ENCODE measurements around the gene LRRC36.

LRRC36 gene

GRCh38 chr16:67396159-67397035 lies 69.8 kb downstream of the LRRC36 start:
- H3K4me1 ChIP-seq (ENCODE audit: control insufficient read depth, insufficient read depth, low read length) = peaks cover 64% of the 10 kb centered on the region
- H3K4me3 ChIP-seq (ENCODE audit: insufficient read depth, low read depth, low read length) = peak overlapping the region; percentile 2
- no peaks in the 10 kb centered on the region for H3K9me3 ChIP-seq (ENCODE audit: control insufficient read depth, low read length)
- WGBS, 2 experiments = 15 to 17% methylated on average over 31 of the region's 31 CpGs
- H3K36me3 ChIP-seq (ENCODE audit: control insufficient read depth, insufficient read depth, low read length) = no peaks in the 10 kb centered on the region
- H3K27ac ChIP-seq (ENCODE audit: insufficient read depth, low read depth, low read length, poor library complexity, severe bottlenecking) = peak overlapping the region; percentile 86
- H3K27me3 ChIP-seq (ENCODE audit: control insufficient read depth, insufficient read depth, low read length, poor library complexity, severe bottlenecking) = peaks cover 45% of the 10 kb centered on the region

DNA sequence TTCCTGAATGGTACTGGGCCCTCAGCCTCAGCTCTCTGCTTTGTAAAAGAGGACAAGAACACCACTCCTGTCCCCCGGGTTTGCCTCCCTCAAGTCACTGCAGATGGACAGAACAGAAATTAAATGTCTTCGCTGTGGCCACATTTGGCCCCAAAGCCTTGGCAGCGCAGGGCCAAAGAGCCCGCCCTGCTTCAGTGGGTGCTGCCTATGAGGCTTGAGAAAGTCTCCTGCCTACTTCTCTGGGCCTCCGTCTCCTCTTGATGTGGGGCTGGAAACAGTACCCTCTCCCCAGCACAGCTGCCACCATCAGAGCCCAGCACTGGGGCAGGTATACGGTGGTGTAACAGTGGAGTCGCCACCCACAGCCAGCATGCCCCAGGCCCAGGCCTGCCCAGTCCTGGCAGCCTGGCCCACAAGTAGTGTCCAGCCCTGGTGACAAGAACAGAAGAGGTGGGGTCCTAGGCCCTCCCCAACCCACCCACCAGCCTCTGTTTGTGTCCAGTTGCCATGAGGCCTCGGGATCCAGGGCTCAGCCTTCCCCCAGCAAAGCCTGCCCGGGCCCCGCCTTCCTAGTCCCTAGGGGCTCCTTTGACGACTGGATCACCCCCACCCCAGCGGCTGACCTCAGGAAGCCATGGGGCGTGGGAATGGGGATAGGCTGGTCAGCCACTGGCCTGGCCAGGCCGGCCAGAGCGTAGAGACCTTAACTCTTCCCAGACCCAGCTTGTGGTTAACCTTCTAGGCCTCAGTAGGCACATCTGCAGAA lies 70.6 kb downstream of the LRRC36 start:
- no peaks in the 10 kb centered on the region for H3K9me3 ChIP-seq (ENCODE audit: control insufficient read depth, low read length)
- H3K4me1 ChIP-seq (ENCODE audit: control insufficient read depth, insufficient read depth, low read length) = peaks cover 60% of the 10 kb centered on the region
- peaks cover 41% of the 10 kb centered on the region for H3K27me3 ChIP-seq (ENCODE audit: control insufficient read depth, insufficient read depth, low read length, poor library complexity, severe bottlenecking)
- no peak overlapping the region for H3K4me3 ChIP-seq (ENCODE audit: insufficient read depth, low read depth, low read length)
- no peaks in the 10 kb centered on the region for H3K36me3 ChIP-seq (ENCODE audit: control insufficient read depth, insufficient read depth, low read length)
- WGBS, 2 experiments = 81 to 82% methylated on average over 15 of the region's 15 CpGs
- peak overlapping the region; percentile 86 for H3K27ac ChIP-seq (ENCODE audit: insufficient read depth, low read depth, low read length, poor library complexity, severe bottlenecking)

- Histone ChIP-seq H3K4me1 (ENCODE audit: control insufficient read depth, insufficient read depth, low read length) (peaks cover 53% of the 10 kb centered on the region), H3K27ac (ENCODE audit: insufficient read depth, low read depth, low read length, poor library complexity, severe bottlenecking) (no peak overlapping the region), H3K4me3 (ENCODE audit: insufficient read depth, low read depth, low read length) (no peak overlapping the region), H3K36me3 (ENCODE audit: control insufficient read depth, insufficient read depth, low read length) (no peaks in the 10 kb centered on the region), H3K27me3 (ENCODE audit: control insufficient read depth, insufficient read depth, low read length, poor library complexity, severe bottlenecking) (peaks cover 33% of the 10 kb centered on the region), H3K9me3 (ENCODE audit: control insufficient read depth, low read length) (no peaks in the 10 kb centered on the region)
- 92 to 93% methylated on average over 22 of the region's 22 CpGs for WGBS, 2 experiments
Measured at GRCh38 chr16:67397812-67398545, 71.4 kb downstream of the LRRC36 start.

DNA sequence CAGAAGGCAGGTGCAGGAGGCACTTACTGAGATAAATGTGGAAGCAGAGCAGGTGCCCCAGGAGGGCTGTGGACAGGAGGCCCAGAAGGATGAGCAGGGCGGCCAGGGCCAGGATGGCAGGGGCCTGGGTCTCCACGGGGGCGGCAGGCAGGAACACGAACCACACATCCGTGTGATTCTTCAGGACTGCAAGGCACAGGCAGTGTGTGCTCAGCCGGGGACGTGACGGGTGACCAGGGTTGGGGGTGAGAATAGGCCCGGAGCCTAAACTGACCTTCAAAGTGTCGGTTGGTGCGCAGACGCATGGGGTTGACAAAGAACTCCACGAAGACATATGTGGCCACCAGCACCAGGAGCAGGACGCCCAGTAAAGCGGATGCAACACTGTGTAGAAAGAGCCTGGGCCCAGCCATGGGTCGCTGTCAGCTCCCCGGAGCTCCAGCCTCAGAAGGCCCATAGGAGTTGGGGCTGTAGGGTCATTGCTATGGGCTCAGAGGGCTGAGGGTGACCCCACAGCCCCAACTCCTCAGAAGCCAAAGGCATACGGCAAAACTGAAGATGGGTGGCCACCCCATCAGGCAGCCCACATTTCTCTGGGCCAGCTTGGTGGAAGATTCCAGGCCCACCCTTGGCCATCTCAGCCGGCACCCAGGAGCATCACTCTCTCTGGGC lies 72.1 kb downstream of the LRRC36 start:
- no peak overlapping the region for H3K27ac ChIP-seq (ENCODE audit: insufficient read depth, low read depth, low read length, poor library complexity, severe bottlenecking)
- no peaks in the 10 kb centered on the region for H3K9me3 ChIP-seq (ENCODE audit: control insufficient read depth, low read length)
- WGBS, 2 experiments = 94 to 97% methylated on average over 19 of the region's 19 CpGs
- no peak overlapping the region for H3K4me3 ChIP-seq (ENCODE audit: insufficient read depth, low read depth, low read length)
- H3K36me3 ChIP-seq (ENCODE audit: control insufficient read depth, insufficient read depth, low read length) = no peaks in the 10 kb centered on the region
- H3K4me1 ChIP-seq (ENCODE audit: control insufficient read depth, insufficient read depth, low read length) = peaks cover 49% of the 10 kb centered on the region
- H3K27me3 ChIP-seq (ENCODE audit: control insufficient read depth, insufficient read depth, low read length, poor library complexity, severe bottlenecking) = peaks cover 26% of the 10 kb centered on the region

- H3K27me3 ChIP-seq (ENCODE audit: control insufficient read depth, insufficient read depth, low read length, poor library complexity, severe bottlenecking) = peaks cover 21% of the 10 kb centered on the region
- H3K4me3 ChIP-seq (ENCODE audit: insufficient read depth, low read depth, low read length) = no peak overlapping the region
- 33 to 36% methylated on average over 42 of the region's 42 CpGs for WGBS, 2 experiments
- H3K36me3 ChIP-seq (ENCODE audit: control insufficient read depth, insufficient read depth, low read length) = no peaks in the 10 kb centered on the region
- peaks cover 43% of the 10 kb centered on the region for H3K4me1 ChIP-seq (ENCODE audit: control insufficient read depth, insufficient read depth, low read length)
- H3K9me3 ChIP-seq (ENCODE audit: control insufficient read depth, low read length) = no peaks in the 10 kb centered on the region
- H3K27ac ChIP-seq (ENCODE audit: insufficient read depth, low read depth, low read length, poor library complexity, severe bottlenecking) = no peak overlapping the region
Measured at GRCh38 chr16:67399218-67399733, 72.7 kb downstream of the LRRC36 start.

- WGBS, 2 experiments = 83 to 84% methylated on average over 19 of the region's 19 CpGs
- no peak overlapping the region for H3K27ac ChIP-seq (ENCODE audit: insufficient read depth, low read depth, low read length, poor library complexity, severe bottlenecking)
- H3K4me3 ChIP-seq (ENCODE audit: insufficient read depth, low read depth, low read length) = no peak overlapping the region
- no peaks in the 10 kb centered on the region for H3K36me3 ChIP-seq (ENCODE audit: control insufficient read depth, insufficient read depth, low read length)
- no peaks in the 10 kb centered on the region for H3K9me3 ChIP-seq (ENCODE audit: control insufficient read depth, low read length)
- peaks cover 13% of the 10 kb centered on the region for H3K27me3 ChIP-seq (ENCODE audit: control insufficient read depth, insufficient read depth, low read length, poor library complexity, severe bottlenecking)
- peaks cover 39% of the 10 kb centered on the region for H3K4me1 ChIP-seq (ENCODE audit: control insufficient read depth, insufficient read depth, low read length)
Measured at GRCh38 chr16:67399749-67400704, 73.4 kb downstream of the LRRC36 start.

DNA sequence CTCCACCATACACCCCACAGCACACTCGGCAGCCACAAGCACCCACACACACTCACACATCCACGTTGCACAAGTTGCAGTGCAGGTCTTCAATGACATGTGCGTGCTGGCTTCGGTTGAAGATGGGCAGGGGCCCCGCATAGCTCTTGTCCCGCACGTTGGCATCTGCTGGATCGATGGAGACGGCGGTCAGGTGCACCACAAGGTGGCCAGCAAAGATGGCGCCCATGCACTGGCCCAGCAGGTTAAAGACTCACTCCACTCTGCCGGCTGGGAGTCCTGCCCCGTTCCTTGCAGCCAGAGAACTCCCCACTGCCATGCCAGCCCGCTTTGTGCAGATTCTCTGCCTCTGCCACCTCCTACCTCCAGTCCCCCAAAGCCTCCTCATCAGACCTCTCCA lies 74.3 kb downstream of the LRRC36 start:
- Histone ChIP-seq H3K4me1 (ENCODE audit: control insufficient read depth, insufficient read depth, low read length) (peaks cover 30% of the 10 kb centered on the region), H3K4me3 (ENCODE audit: insufficient read depth, low read depth, low read length) (no peak overlapping the region), H3K36me3 (ENCODE audit: control insufficient read depth, insufficient read depth, low read length) (no peaks in the 10 kb centered on the region), H3K27me3 (ENCODE audit: control insufficient read depth, insufficient read depth, low read length, poor library complexity, severe bottlenecking) (peaks cover 4% of the 10 kb centered on the region), H3K27ac (ENCODE audit: insufficient read depth, low read depth, low read length, poor library complexity, severe bottlenecking) (no peak overlapping the region), H3K9me3 (ENCODE audit: control insufficient read depth, low read length) (no peaks in the 10 kb centered on the region)
- 94 to 96% methylated on average over 14 of the region's 14 CpGs for WGBS, 2 experiments

DNA sequence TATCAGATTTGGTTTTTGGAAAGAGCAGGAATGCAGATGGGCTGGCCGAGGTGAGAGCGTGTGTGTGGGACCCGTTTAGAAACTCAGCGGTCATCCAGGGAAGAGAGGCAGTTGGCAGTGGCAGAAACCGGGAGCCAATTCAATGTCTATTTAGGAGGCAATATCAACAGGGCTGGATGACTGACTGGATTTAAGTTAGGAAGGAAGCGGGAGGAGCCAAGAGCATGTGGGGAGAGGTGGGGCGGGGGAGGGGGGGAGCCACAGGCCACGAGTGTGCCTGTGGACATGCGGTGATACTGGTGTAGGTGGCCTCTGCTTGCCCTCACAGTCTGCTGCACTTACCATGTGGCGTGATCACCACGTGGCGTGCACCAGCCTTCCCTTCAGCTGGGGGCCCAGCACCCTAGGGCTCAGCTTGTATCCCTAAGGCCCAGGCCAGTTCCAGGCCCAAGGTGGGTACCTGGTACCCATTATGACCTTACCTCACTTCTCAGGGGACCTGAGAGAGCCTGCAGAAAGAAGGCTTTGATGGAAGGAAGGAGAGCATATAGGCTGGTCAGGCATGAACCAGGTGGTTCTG lies 77.5 kb downstream of the LRRC36 start:
- H3K27me3 ChIP-seq (ENCODE audit: control insufficient read depth, insufficient read depth, low read length, poor library complexity, severe bottlenecking) = no peaks in the 10 kb centered on the region
- 92 to 93% methylated on average over 12 of the region's 12 CpGs for WGBS, 2 experiments
- H3K36me3 ChIP-seq (ENCODE audit: control insufficient read depth, insufficient read depth, low read length) = no peaks in the 10 kb centered on the region
- no peaks in the 10 kb centered on the region for H3K9me3 ChIP-seq (ENCODE audit: control insufficient read depth, low read length)
- H3K4me3 ChIP-seq (ENCODE audit: insufficient read depth, low read depth, low read length) = no peak overlapping the region
- peaks cover 14% of the 10 kb centered on the region for H3K4me1 ChIP-seq (ENCODE audit: control insufficient read depth, insufficient read depth, low read length)
- no peak overlapping the region for H3K27ac ChIP-seq (ENCODE audit: insufficient read depth, low read depth, low read length, poor library complexity, severe bottlenecking)

All from ectodermal cell (in vitro differentiated cells).